NCI-H2081 (cell line): ENCODE results near the gene RTN4IP1.
A peak's percentile ranks its signal among the peaks of the same experiment; 100 is the strongest.
"Not testable (repeated sequence)": the region's sequence is repeated elsewhere in the genome, so short reads cannot be mapped to it uniquely, and the experiment has no call there.

Experiments
- DNase-seq, 2 experiments: peaks; one replicate each; lab custom pipeline; 2025; lab: John Stamatoyannopoulos, UW

The RTN4IP1 gene

GRCh38 chr6:106627760-106628159 is 1.5 kb downstream of the RTN4IP1 start:
- DNase-seq: not testable (repeated sequence)

- no peak for DNase-seq
Measured at GRCh38 chr6:106626485-106626884, 2.8 kb downstream of the RTN4IP1 start.

- DNase-seq: no peak
Measured at GRCh38 chr6:106623039-106623438, 6.3 kb downstream of the RTN4IP1 start.

GRCh38 chr6:106622412-106622811 is 6.9 kb downstream of the RTN4IP1 start:
- DNase-seq: no peak

- DNase-seq: no peak
Measured at GRCh38 chr6:106620931-106621672, 8.2 kb downstream of the RTN4IP1 start.

GRCh38 chr6:106619223-106619622 is 10.1 kb downstream of the RTN4IP1 start:
- DNase-seq: no peak

GRCh38 chr6:106618324-106618723 is 11.0 kb downstream of the RTN4IP1 start:
- DNase-seq: no peak

GRCh38 chr6:106617857-106618256 is 11.4 kb downstream of the RTN4IP1 start:
- DNase-seq: no peak

- DNase-seq: no peak
Measured at GRCh38 chr6:106617302-106617701, 12.0 kb downstream of the RTN4IP1 start.

- no peak for DNase-seq
Measured at GRCh38 chr6:106614592-106615257, 14.6 kb downstream of the RTN4IP1 start.

- no peak for DNase-seq
Measured at GRCh38 chr6:106614166-106614565, 15.1 kb downstream of the RTN4IP1 start.

GRCh38 chr6:106613590-106613989 is 15.7 kb downstream of the RTN4IP1 start:
- DNase-seq: no peak

GRCh38 chr6:106612671-106613416 is 16.5 kb downstream of the RTN4IP1 start:
- DNase-seq: no peak

- DNase-seq: no peak
Measured at GRCh38 chr6:106611030-106611429, 18.3 kb downstream of the RTN4IP1 start.

- DNase-seq: peak in 1 of 2 experiments; percentile 35
Measured at GRCh38 chr6:106609699-106610098, 19.6 kb downstream of the RTN4IP1 start.

GRCh38 chr6:106608080-106608668 is 21.1 kb downstream of the RTN4IP1 start:
- peak; percentile 8 to 55 for DNase-seq

GRCh38 chr6:106600329-106600728 is 29.0 kb downstream of the RTN4IP1 start:
- DNase-seq: no peak

- DNase-seq: no peak
Measured at GRCh38 chr6:106599440-106599839, 29.9 kb downstream of the RTN4IP1 start.

GRCh38 chr6:106591111-106591825 is 38.0 kb downstream of the RTN4IP1 start:
- no peak for DNase-seq

GRCh38 chr6:106588937-106589336 is 40.4 kb downstream of the RTN4IP1 start:
- not testable (repeated sequence) for DNase-seq

GRCh38 chr6:106586815-106587415 is 42.4 kb downstream of the RTN4IP1 start:
- DNase-seq: no peak
